ENCODE data around the gene ACACB. TPM values are rescaled to one million over a fixed set of nuclear protein-coding genes. Genes with fewer than 3 reads are reported as not detected.
"Not testable (repeated sequence)": the region's sequence is repeated elsewhere in the genome, so short reads cannot be mapped to it uniquely, and the experiment has no call there.

The ACACB gene
- total and polyA plus RNA-seq, 7 experiments from 2014 or later, result 3.8 to 58.3 (median 30.9) TPM

DNA sequence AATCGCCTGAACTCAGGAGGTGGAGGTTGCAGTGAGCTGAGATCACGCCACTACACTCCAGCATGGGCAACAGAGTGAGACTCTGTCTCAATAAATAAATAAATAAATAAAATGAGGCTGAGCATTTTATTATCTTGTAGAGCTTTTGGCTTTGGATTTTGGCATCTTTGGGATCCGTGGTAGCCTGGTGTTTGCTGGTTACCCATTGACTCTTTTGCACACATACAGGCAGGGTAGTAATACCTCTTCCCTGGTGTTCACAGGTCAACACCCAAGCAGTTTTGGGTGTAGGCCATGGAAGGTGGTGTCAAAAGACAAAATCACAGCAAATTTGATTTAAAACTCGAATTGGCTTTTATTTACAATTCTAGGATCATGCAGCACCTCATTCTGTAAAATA lies 27.8 kb downstream of the ACACB start:
- no peaks in the 10 kb centered on the region for H3K4me1 ChIP-seq (ENCODE audit: control insufficient read depth in 2 of 2, insufficient read depth in 2 of 2, low read length in 2 of 2)
- Mint-ChIP-seq H3K27me3 (peaks cover 0 to 3% (median 0%) of the 10 kb centered on the region in 5 donors), H3K4me1 (peaks cover 0 to 7% (median 4%) of the 10 kb centered on the region in 7 donors), H3K4me3 (no peak overlapping the region), H3K27ac (no peak overlapping the region), H3K36me3 (peaks cover 0 to 22% (median 4%) of the 10 kb centered on the region in 5 donors), H3K9me3 (peaks cover 0 to 1% (median 0%) of the 10 kb centered on the region in 11 donors)
- H3K4me3 ChIP-seq (ENCODE audit: low read length), result no peak overlapping the region
- no peak overlapping the region for H3K27ac ChIP-seq (ENCODE audit: low read depth, low read length)
- intact Hi-C loops (cut with micrococcal nuclease), result no loop called here
- H3K9me3 ChIP-seq (ENCODE audit: control insufficient read depth in 2 of 3, low read length in 3 of 3), result no peaks in the 10 kb centered on the region
- no peak for ATAC-seq
- DNase-seq, result no peak
- H3K27me3 ChIP-seq (ENCODE audit: control insufficient read depth in 2 of 2, insufficient read depth in 2 of 2, low read length in 2 of 2), result no peaks in the 10 kb centered on the region
- H3K36me3 ChIP-seq (ENCODE audit: control insufficient read depth in 2 of 3, insufficient read depth in 3 of 3, low read length in 3 of 3), result no peaks in the 10 kb centered on the region
- ChIA-PET POLR2A (interaction anchor here (0.9 kb wide), 1 partner anchor 118 kb away, joined by 3 read pairs; no protein-coding TSS in a partner anchor), CTCF (no interaction called here)

DNA sequence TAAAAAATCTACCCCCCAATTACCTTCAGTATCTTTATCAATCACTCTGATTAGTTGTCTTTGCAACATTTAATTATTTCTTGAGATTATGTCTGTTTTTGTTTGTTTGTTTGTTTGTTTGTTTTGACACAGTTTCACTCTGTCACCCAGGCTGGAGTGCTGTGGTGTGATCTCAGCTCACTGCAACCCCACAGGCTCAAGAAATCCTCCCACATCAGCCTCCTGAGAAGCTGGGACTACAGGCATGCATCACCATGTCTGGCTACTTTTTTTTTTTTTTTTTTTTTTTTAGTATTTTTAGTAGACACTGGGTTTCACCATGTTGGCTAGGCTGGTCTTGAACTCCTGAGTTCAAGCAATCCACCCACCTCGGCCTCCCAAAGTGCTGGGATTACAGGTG lies 30.7 kb downstream of the ACACB start:
- H3K36me3 ChIP-seq (ENCODE audit: control insufficient read depth in 2 of 3, insufficient read depth in 3 of 3, low read length in 3 of 3); POLR2A ChIA-PET; CTCF ChIA-PET; H3K36me3 Mint-ChIP-seq; DNase-seq; H3K4me3 ChIP-seq (ENCODE audit: low read length); H3K4me1 ChIP-seq (ENCODE audit: control insufficient read depth in 2 of 2, insufficient read depth in 2 of 2, low read length in 2 of 2); H3K9me3 ChIP-seq (ENCODE audit: control insufficient read depth in 2 of 3, low read length in 3 of 3); H3K27ac ChIP-seq (ENCODE audit: low read depth, low read length); H3K4me3 Mint-ChIP-seq; H3K4me1 Mint-ChIP-seq; ATAC-seq; H3K27me3 ChIP-seq (ENCODE audit: control insufficient read depth in 2 of 2, insufficient read depth in 2 of 2, low read length in 2 of 2); H3K9me3 Mint-ChIP-seq; intact Hi-C loops (cut with micrococcal nuclease); H3K27ac Mint-ChIP-seq: not testable (repeated sequence)
- H3K27me3 Mint-ChIP-seq, result peaks cover 0 to 15% (median 0%) of the 10 kb centered on the region in 5 donors

DNA sequence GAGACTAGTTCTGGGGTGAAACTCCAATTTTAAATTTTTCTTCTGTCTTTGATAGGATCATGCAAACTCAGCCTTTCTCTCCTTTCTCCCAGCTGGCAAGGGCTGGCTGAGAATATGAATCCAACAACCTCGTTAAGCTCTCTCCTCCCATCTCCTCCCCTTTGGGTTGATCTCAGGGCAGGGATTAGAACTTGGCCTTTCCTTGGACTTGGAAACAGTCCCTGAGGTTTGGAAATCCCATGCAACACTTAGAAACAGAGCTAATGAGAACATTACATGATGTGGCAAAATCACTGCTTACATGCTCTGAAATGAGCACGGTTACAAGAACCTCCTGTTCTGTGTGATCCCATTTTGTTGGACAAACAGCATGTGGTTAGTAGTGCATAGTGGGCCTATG lies 31.6 kb downstream of the ACACB start:
- intact Hi-C loops (cut with micrococcal nuclease), result no loop called here
- POLR2A ChIA-PET, result no interaction called here

DNA sequence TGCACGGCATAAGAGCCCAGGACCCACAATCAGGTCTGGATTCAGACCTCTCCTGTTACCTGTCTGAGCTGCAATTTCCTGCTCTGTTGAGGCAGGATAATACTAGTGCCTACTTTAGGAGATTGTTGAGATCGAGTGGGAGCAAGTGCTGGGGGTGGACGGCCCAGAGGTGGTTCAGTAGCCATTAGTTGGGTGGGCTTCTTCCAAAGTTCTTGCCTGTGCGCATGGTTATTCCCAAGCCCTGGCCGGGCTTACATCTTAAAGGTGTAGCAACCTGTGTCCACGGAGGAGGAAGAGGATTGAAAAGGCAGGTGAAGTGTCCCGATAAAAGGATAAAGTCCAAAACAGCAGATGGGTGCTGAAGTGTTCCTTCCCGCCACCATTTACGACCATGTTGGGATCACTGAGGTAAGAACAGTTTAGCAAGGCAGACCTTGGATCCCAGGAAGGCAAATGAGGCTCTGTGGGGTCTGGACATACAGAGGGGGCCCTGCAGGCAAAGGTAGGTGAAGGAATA lies 33.8 kb downstream of the ACACB start:
- ChIA-PET POLR2A (no interaction called here), CTCF (no interaction called here)
- no peak overlapping the region for H3K4me3 ChIP-seq (ENCODE audit: low read length)
- no peak overlapping the region for H3K4me3 Mint-ChIP-seq
- no peak overlapping the region for H3K27ac Mint-ChIP-seq
- peaks cover 5 to 10% of the 10 kb centered on the region in 2 donors for H3K4me1 ChIP-seq (ENCODE audit: control insufficient read depth in 2 of 2, insufficient read depth in 2 of 2, low read length in 2 of 2)
- DNase-seq (no peak), ATAC-seq (no peak)
- H3K27me3 Mint-ChIP-seq, result peaks cover 0 to 22% (median 0%) of the 10 kb centered on the region in 5 donors
- no peaks in the 10 kb centered on the region for H3K27me3 ChIP-seq (ENCODE audit: control insufficient read depth in 2 of 2, insufficient read depth in 2 of 2, low read length in 2 of 2)
- intact Hi-C loops (cut with micrococcal nuclease), result loop anchor here in 1 of 2 donors (5.0 kb wide), 2 partner anchors 38 to 633 kb away; partner anchors contain the start of gene FICD
- H3K27ac ChIP-seq (ENCODE audit: low read depth, low read length), result no peak overlapping the region
- no peaks in the 10 kb centered on the region for H3K9me3 ChIP-seq (ENCODE audit: control insufficient read depth in 2 of 3, low read length in 3 of 3)
- no peaks in the 10 kb centered on the region for H3K9me3 Mint-ChIP-seq
- H3K36me3 ChIP-seq (ENCODE audit: control insufficient read depth in 2 of 3, insufficient read depth in 3 of 3, low read length in 3 of 3), result no peaks in the 10 kb centered on the region
- H3K4me1 Mint-ChIP-seq, result peaks cover 7 to 17% (median 11%) of the 10 kb centered on the region in 7 donors
- H3K36me3 Mint-ChIP-seq, result peaks cover 0 to 6% (median 0%) of the 10 kb centered on the region in 5 donors

More for the DNA sequence above, 31.6 kb downstream of the ACACB start:
- Mint-ChIP-seq H3K4me3 (no peak overlapping the region), H3K36me3 (peaks cover 0 to 6% (median 0%) of the 10 kb centered on the region in 5 donors), H3K27me3 (peaks cover 0 to 17% (median 0%) of the 10 kb centered on the region in 5 donors), H3K4me1 (peaks cover 0 to 2% (median under 1%) of the 10 kb centered on the region in 7 donors), H3K9me3 (no peaks in the 10 kb centered on the region), H3K27ac (peak overlapping the region in 2 of 9 donors; percentile 7 to 25)
- no peaks in the 10 kb centered on the region for H3K9me3 ChIP-seq (ENCODE audit: control insufficient read depth in 2 of 3, low read length in 3 of 3)
- H3K27ac ChIP-seq (ENCODE audit: low read depth, low read length), result no peak overlapping the region
- DNase-seq (no peak), ATAC-seq (no peak)
- no peaks in the 10 kb centered on the region for H3K27me3 ChIP-seq (ENCODE audit: control insufficient read depth in 2 of 2, insufficient read depth in 2 of 2, low read length in 2 of 2)
- no peaks in the 10 kb centered on the region for H3K36me3 ChIP-seq (ENCODE audit: control insufficient read depth in 2 of 3, insufficient read depth in 3 of 3, low read length in 3 of 3)
- CTCF ChIA-PET, result interaction anchor here (1.2 kb wide), 1 partner anchor 36 kb away, joined by 3 read pairs; no protein-coding TSS in a partner anchor
- no peak overlapping the region for H3K4me3 ChIP-seq (ENCODE audit: low read length)
- H3K4me1 ChIP-seq (ENCODE audit: control insufficient read depth in 2 of 2, insufficient read depth in 2 of 2, low read length in 2 of 2), result no peaks in the 10 kb centered on the region

DNA sequence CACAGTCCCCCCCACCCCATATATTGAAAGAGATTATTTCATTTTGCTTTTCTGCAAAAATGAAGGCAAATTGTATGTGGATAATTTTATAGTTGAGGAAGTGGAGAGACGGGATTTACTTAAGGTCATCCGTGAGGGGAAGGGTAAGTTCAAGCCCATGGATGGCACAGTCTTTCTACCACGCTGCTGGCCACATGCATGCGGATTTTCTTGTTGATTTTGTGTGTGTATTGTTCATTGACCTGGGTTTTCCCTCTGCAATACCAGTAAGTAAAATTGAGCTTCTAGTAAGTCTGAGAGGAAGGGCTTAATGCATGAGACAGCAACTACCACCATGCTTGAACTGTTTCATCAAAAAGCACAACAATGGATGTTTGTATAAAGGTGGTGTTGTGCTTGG lies 35.1 kb downstream of the ACACB start:
- ATAC-seq (no peak), DNase-seq (no peak)
- Mint-ChIP-seq H3K9me3 (no peaks in the 10 kb centered on the region), H3K27ac (no peak overlapping the region), H3K27me3 (peaks cover 0 to 22% (median 0%) of the 10 kb centered on the region in 5 donors), H3K4me1 (peaks cover 13 to 25% (median 18%) of the 10 kb centered on the region in 7 donors), H3K36me3 (peaks cover 0 to 4% (median 0%) of the 10 kb centered on the region in 5 donors), H3K4me3 (no peak overlapping the region)
- Histone ChIP-seq H3K4me1 (ENCODE audit: control insufficient read depth in 2 of 2, insufficient read depth in 2 of 2, low read length in 2 of 2) (peaks cover 5 to 10% of the 10 kb centered on the region in 2 donors), H3K9me3 (ENCODE audit: control insufficient read depth in 2 of 3, low read length in 3 of 3) (no peaks in the 10 kb centered on the region), H3K27me3 (ENCODE audit: control insufficient read depth in 2 of 2, insufficient read depth in 2 of 2, low read length in 2 of 2) (no peaks in the 10 kb centered on the region), H3K36me3 (ENCODE audit: control insufficient read depth in 2 of 3, insufficient read depth in 3 of 3, low read length in 3 of 3) (no peaks in the 10 kb centered on the region), H3K4me3 (ENCODE audit: low read length) (no peak overlapping the region), H3K27ac (ENCODE audit: low read depth, low read length) (no peak overlapping the region)
- intact Hi-C loops (cut with micrococcal nuclease), result loop anchor here in 1 of 2 donors (5.0 kb wide), 2 partner anchors 39 to 634 kb away; partner anchors contain the start of gene FICD
- CTCF ChIA-PET, result interaction anchor here (0.6 kb wide), 1 partner anchor 232 kb away, joined by 3 read pairs; no protein-coding TSS in a partner anchor
- POLR2A ChIA-PET, result interaction anchor here (1.1 kb wide), 1 partner anchor 11 kb away, joined by 3 read pairs; no protein-coding TSS in a partner anchor

DNA sequence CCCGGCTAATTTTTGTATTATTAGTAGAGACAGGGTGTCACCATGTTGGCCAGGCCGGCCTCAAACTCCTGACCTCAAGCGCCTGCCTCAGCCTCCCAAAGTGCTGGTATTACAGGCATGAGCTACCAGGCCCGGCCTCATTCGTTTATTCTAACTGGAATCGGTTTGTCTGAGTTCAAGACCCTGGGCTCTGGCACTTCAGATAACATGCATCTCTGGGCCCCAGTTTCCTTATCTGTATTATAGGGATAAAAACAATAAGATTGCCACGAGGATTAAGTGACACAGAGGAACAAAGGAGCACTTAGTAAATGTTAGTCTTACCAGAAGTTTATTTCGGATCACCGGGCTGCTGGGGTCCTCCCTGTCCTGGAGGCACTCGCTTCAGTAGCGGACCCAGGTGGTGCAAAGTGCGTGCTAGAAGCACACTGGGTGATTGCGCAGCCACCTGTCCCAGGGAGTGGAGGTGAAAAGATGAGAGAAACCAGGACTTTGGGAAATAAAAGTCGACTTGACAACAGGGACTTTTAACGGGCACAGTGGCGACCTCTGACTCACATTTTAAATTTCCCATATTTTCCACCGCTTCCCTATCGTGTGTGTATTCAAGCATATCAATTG lies 37.5 kb downstream of the ACACB start:
- no peaks in the 10 kb centered on the region for H3K27me3 ChIP-seq (ENCODE audit: control insufficient read depth in 2 of 2, insufficient read depth in 2 of 2, low read length in 2 of 2)
- DNase-seq, result no peak

More for the DNA sequence above, 37.5 kb downstream of the ACACB start:
- POLR2A ChIA-PET, result interaction anchor here (0.8 to 1.5 kb wide), 2 partner anchors 42 to 53 kb away, joined by 3 read pairs; no protein-coding TSS in a partner anchor
- Mint-ChIP-seq H3K9me3 (no peaks in the 10 kb centered on the region), H3K27ac (peak overlapping the region in 8 of 9 donors; percentile 71 to 91 (median 88)), H3K4me1 (peaks cover 13 to 33% (median 19%) of the 10 kb centered on the region in 7 donors), H3K4me3 (peak overlapping the region; percentile 85 to 98 (median 94)), H3K27me3 (peaks cover 0 to 22% (median 0%) of the 10 kb centered on the region in 5 donors), H3K36me3 (peaks cover 0 to 7% (median 0%) of the 10 kb centered on the region in 5 donors)
- Histone ChIP-seq H3K4me3 (ENCODE audit: low read length) (peak overlapping the region; percentile 70), H3K27ac (ENCODE audit: low read depth, low read length) (peak overlapping the region; percentile 61), H3K36me3 (ENCODE audit: control insufficient read depth in 2 of 3, insufficient read depth in 3 of 3, low read length in 3 of 3) (no peaks in the 10 kb centered on the region), H3K4me1 (ENCODE audit: control insufficient read depth in 2 of 2, insufficient read depth in 2 of 2, low read length in 2 of 2) (peaks cover 5 to 10% of the 10 kb centered on the region in 2 donors), H3K9me3 (ENCODE audit: control insufficient read depth in 2 of 3, low read length in 3 of 3) (no peaks in the 10 kb centered on the region)
- no peak for ATAC-seq
- CTCF ChIA-PET, result no interaction called here
- intact Hi-C loops (cut with micrococcal nuclease), result loop anchor here (1.0 to 5.0 kb wide), 12 partner anchors 42 to 639 kb away; partner anchors contain the start of genes FICD (in 2 of the 2), USP30 (in 2 of the 2), ALKBH2 (in 1 of the 2) and CORO1C (in 1 of the 2)
